Fibroblast of mammary gland (primary cell): ENCODE results near the gene GLYR1.

Source experiments
- DNase-seq: peaks from one replicate; pipeline ENCODE4 v3.0.0-alpha.2; 2010; ENCODE audit warnings: low read depth
- H3K4me3 ChIP-seq: 2 replicates; pipeline ENCODE4 v1.5.1; 2011; ENCODE audit warnings: low read depth, mild to moderate bottlenecking, low read length, moderate library complexity; ENCODE audit not compliant: control insufficient read depth
- CTCF ChIP-seq: conservative IDR thresholded peaks from 2 replicates; pipeline ENCODE4 v1.5.1; 2011; ENCODE audit warnings: low read depth, low read length, inconsistent platforms; ENCODE audit not compliant: control insufficient read depth, insufficient read depth

Gene GLYR1

GRCh38 chr16:4799171-4799855, 47.8 kb downstream of the GLYR1 start:
- DNase-seq: no peak
- no peak overlapping the region for H3K4me3 ChIP-seq
- TF ChIP-seq CTCF: no peak

GRCh38 chr16:4798456-4798855, 48.6 kb downstream of the GLYR1 start:
- TF ChIP-seq CTCF: no peak
- H3K4me3 ChIP-seq: no peak overlapping the region
- no peak for DNase-seq

- no peak overlapping the region for H3K4me3 ChIP-seq
- no peak for TF ChIP-seq CTCF
- no peak for DNase-seq
These were observed 49.3 kb downstream of the GLYR1 start for GRCh38 chr16:4797805-4798252.

GRCh38 chr16:4796982-4797804, 49.9 kb downstream of the GLYR1 start:
- DNase-seq: no peak
- no peak for TF ChIP-seq CTCF
- H3K4me3 ChIP-seq: no peak overlapping the region

GRCh38 chr16:4795828-4796572, 51.1 kb downstream of the GLYR1 start:
- H3K4me3 ChIP-seq: no peak overlapping the region
- no peak for TF ChIP-seq CTCF
- no peak for DNase-seq

- H3K4me3 ChIP-seq: no peak within 1 kb of the TSS
- DNase-seq: no peak
- TF ChIP-seq CTCF: no peak
These were observed 51.8 kb downstream of the GLYR1 start, which contains the start of gene SMIM22 for GRCh38 chr16:4795181-4795827. TSS of gene SMIM22 (plus strand) at chr16:4795369. CDS start at chr16:4795735, 366 bp downstream.
